ENCODE measurements around the gene PIP5KL1. TPM values are rescaled to one million over a fixed set of nuclear protein-coding genes. Genes with fewer than 3 reads are reported as not detected.

The PIP5KL1 gene
- total RNA-seq, 1 donor from 2014 or later: 1.2 TPM

DNA sequence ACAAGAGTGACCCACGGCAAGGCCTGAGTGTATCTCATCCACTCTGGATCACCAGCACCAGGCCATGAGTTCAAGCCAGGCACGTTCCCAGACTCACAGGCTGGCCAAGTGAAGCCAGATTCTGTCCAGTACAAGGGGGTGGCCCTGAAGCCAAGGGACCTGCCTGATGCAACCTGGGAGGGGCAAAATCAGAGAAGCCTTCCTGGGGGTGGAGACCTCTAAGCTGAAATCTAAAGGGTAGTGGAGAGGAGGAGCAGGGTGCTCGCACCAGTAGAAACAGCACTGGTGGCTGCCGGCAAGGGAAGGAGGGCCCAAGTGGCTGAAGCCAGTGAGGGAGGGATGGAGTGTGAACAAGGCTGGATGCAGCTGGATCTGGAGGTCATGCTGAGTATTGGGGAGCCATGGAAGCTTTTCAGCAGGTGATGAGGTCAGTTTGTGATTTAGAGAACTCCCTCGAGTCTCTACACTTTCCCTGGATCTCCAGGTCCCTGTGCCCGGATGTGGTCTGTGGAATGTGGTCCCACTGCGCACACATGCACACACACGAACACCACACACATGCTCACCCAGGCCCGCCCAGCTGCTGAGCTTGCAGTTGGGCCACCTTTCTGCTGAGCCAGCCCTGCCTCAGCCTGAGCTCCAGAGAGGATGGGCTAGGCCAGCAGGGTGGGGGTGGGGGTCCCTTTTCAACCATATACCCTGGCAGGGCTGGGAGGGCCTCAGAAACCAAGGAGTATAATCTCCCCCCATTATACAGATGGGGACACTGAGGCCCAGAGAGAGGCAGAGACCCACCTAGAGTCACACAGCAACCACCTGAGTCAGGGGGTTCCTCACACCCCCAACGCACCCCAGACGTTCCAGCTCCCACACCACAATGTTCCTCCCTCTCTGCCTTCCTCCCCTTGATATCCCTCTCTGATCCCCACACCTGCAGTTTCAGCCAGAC is 1.6 kb downstream of the PIP5KL1 start:
- no peak for DNase-seq (ENCODE audit: low spot score)
- peaks cover 26% of the 10 kb centered on the region for H3K4me1 Mint-ChIP-seq (ENCODE audit: low read depth)
- H3K27me3 Mint-ChIP-seq (ENCODE audit: insufficient read depth): peaks cover 9% of the 10 kb centered on the region
- H3K27ac Mint-ChIP-seq: no peak overlapping the region
- intact Hi-C loops (cut with micrococcal nuclease): no loop called here
- peaks cover 6% of the 10 kb centered on the region for H3K36me3 Mint-ChIP-seq (ENCODE audit: low read depth)
- H3K9me3 Mint-ChIP-seq: no peaks in the 10 kb centered on the region
- peak overlapping the region; percentile 2 for H3K4me3 Mint-ChIP-seq

DNA sequence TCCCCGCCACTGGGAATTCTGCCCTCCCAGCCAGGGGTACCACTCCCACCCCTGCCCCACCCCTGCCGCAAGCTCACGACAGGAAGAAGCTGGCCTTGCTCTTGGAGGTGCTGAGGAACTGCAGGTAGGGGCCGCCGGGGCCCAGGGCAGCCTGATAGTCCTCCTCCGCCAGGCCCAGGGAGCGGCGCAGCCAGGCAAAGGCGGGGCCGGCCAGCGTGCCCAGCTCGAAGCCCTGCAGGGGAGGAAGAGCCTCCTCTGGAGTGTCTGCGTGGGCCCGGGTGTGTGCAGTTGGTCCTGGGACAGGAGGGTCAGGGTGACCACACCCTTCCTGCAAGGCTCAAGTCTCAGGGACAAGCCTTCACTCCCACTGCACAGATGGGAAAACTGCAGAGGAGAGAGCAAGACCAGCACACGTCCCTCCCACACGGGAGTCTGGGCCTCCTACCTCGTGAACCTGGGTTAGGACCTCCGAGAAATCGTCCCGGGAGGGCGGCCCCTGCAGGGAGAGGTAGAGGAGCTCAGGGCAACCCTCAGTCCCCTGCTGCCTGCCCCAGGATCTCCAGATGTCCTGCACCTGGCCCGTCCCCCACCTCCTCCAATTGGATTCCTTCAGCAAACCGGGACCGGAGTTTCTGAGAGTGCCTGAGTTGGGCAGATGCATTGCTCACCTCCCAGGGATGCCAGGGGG is 2.4 kb downstream of the PIP5KL1 start:
- intact Hi-C loops (cut with micrococcal nuclease): no loop called here
- no peak for DNase-seq (ENCODE audit: low spot score)
- no peak overlapping the region for H3K27ac Mint-ChIP-seq
- peak overlapping the region; percentile 2 for H3K4me3 Mint-ChIP-seq
- H3K4me1 Mint-ChIP-seq (ENCODE audit: low read depth): peaks cover 25% of the 10 kb centered on the region
- H3K27me3 Mint-ChIP-seq (ENCODE audit: insufficient read depth): peaks cover 14% of the 10 kb centered on the region
- H3K9me3 Mint-ChIP-seq: no peaks in the 10 kb centered on the region
- H3K36me3 Mint-ChIP-seq (ENCODE audit: low read depth): peaks cover 5% of the 10 kb centered on the region

DNA sequence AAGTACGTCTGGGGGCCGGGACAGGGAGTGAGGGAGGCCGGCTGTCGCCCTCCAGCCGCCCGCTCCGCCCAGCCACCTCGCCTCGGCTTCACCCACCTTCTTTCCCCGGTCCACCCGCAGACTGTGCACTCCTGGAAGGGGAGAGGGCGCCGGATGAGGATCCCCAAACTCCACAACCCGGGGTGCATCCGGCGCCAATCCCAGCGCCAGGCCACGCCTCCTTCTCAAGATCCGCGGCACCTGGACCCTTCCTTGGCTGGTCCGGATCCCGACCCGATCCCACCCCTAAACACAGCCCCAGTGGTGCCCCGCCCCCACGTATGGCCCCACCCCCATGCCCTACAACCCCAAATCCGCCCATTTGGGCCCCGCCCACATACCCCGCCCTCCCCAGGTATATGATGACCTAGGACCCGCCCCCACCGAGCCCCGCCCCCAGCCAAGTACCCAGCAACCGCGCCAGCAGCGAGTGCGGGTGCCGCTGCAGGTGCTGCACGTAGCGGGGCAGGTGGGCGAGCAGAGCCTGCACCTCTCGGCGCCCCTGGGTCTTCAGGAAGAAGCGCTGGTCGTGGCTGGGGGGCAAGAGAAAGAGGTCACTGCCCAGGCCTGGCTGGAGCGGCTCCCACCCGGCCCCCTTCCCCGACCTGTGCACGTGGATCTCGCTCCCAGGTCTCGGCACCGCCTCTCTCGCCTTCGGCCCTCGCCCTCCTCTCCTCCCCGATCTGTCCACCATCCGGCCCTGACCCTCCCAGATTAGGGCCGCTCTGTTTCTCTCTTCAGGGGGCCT is 3.2 kb downstream of the PIP5KL1 start:
- DNase-seq (ENCODE audit: low spot score): no peak
- H3K36me3 Mint-ChIP-seq (ENCODE audit: low read depth): peaks cover 2% of the 10 kb centered on the region
- H3K9me3 Mint-ChIP-seq: no peaks in the 10 kb centered on the region
- intact Hi-C loops (cut with micrococcal nuclease): no loop called here
- no peak overlapping the region for H3K27ac Mint-ChIP-seq
- peaks cover 16% of the 10 kb centered on the region for H3K27me3 Mint-ChIP-seq (ENCODE audit: insufficient read depth)
- H3K4me1 Mint-ChIP-seq (ENCODE audit: low read depth): peaks cover 20% of the 10 kb centered on the region
- H3K4me3 Mint-ChIP-seq: peak overlapping the region; percentile 39

DNA sequence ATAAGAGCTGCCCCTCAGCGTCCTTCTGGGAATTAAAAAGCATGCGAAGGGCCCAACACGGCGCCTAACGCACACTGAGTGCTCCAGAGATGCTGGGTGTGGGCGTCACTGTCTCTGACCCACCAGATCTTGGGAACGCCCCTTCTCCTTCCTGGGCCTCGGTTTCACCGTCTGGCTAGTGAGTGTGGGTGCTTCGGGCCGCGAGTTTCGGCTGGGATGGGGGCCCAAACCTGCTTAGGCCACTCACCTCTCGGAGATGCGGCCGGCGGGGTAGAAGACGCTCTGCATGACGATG is 3.7 kb downstream of the PIP5KL1 start:
- no peak overlapping the region for H3K27ac Mint-ChIP-seq
- H3K36me3 Mint-ChIP-seq (ENCODE audit: low read depth): peaks cover 2% of the 10 kb centered on the region
- H3K27me3 Mint-ChIP-seq (ENCODE audit: insufficient read depth): peaks cover 16% of the 10 kb centered on the region
- DNase-seq (ENCODE audit: low spot score): no peak
- peaks cover 24% of the 10 kb centered on the region for H3K4me1 Mint-ChIP-seq (ENCODE audit: low read depth)
- intact Hi-C loops (cut with micrococcal nuclease): no loop called here
- no peaks in the 10 kb centered on the region for H3K9me3 Mint-ChIP-seq
- H3K4me3 Mint-ChIP-seq: peak overlapping the region; percentile 22

DNA sequence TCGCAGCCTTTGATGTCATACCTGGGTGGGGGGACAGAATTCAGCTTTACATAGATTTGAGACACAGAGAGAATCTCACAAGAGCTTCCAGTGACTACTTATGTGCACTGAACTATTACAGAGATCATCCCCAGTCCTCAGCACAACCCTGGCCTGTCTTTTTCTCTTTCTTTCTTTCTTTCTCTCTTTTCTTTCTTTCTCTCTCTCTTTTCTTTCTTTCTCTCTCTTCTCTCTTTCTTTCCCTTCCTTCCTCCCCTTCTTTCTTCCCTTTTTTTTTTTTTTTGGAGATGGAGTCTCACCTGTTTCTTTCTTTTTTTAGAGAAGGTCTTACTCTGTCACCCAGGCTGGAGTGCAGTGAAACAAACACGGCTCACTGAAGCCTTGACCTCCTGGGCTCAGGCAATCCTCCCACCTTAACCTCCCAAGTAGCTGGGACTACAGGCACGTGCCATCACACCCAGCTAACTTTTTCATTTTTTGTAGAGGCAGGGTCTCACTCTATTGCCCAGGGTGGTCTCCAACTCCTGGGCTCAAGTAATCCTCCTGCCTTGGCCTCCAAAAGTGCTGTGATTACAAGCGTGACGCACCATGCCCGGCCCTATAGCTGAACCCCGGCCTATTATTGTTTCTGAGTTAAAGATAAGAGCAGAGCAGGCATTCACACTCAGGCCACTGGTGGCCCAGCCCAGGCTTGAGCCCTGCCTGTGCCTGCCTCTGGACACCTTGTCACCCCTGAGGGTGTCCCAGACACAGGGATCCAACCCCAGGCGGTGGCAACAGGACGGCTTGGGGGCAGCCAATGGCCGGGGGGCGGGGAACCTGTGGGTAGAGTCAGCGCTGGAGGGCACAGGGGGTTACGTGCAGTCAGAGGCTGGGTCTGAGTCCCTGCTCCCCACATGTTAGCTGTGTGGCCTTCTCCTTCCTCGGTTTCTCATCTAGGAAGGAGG is 4.3 kb downstream of the PIP5KL1 start:
- intact Hi-C loops (cut with micrococcal nuclease): no loop called here
- Mint-ChIP-seq H3K27ac (no peak overlapping the region), H3K36me3 (ENCODE audit: low read depth) (peaks cover 2% of the 10 kb centered on the region), H3K9me3 (no peaks in the 10 kb centered on the region), H3K27me3 (ENCODE audit: insufficient read depth) (peaks cover 19% of the 10 kb centered on the region), H3K4me3 (peak overlapping the region; percentile 5), H3K4me1 (ENCODE audit: low read depth) (peaks cover 24% of the 10 kb centered on the region)
- DNase-seq (ENCODE audit: low spot score): no peak

DNA sequence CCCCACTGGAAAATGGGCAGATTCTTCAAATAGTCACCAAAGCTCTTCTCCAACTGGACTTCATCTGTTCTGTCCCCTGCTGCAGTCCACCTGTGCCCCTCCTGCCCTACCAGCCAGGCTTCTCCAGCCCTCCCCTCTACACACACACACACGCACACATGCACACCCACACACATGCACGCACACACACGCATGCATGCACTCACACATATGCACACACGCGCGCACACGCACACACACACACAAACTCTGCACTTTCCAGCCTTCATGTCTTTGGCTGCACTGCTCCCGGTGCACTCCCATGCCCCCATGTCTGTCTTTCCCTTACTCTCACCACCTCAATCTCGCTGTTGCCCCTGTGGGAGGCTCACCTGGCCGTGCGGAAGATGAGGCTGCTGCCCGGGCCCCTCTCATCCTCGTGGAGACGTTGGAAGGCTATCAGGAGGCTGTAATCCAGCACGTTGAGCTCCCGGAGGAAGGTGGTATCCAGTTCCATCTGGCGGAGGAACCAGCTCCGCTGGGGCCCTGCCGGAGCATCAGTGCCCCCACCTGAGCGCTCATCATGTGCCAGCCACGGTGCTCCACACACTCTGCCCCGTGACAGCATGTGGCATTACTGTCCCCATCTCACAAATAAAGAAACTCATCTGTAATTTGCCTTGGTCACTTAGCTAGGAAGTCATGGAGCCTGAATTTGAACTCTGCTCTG is 5.7 kb downstream of the PIP5KL1 start:
- peaks cover 2% of the 10 kb centered on the region for H3K36me3 Mint-ChIP-seq (ENCODE audit: low read depth)
- DNase-seq (ENCODE audit: low spot score): no peak
- H3K4me3 Mint-ChIP-seq: no peak overlapping the region
- peaks cover 19% of the 10 kb centered on the region for H3K27me3 Mint-ChIP-seq (ENCODE audit: insufficient read depth)
- no peak overlapping the region for H3K27ac Mint-ChIP-seq
- no peaks in the 10 kb centered on the region for H3K9me3 Mint-ChIP-seq
- peaks cover 17% of the 10 kb centered on the region for H3K4me1 Mint-ChIP-seq (ENCODE audit: low read depth)
- intact Hi-C loops (cut with micrococcal nuclease): no loop called here

DNA sequence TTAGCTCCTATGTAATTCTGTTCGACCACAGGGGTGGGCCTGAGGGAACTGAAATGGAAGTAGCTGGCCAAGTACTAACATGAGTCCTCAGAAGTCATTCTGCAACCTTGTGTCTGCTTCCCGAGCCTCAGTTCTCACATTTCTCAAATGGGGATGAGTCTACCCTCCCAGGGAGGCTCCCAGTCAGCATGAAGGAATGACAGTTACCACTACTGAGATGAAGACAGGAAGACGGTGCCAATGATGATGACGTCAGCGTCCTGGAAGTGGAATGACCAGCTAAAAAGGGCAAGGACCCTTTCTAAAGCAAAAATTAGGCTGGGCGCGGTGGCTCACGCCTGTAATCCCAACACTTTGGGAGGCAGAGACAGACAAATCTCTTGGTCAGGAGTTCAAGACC is 6.8 kb downstream of the PIP5KL1 start:
- Mint-ChIP-seq H3K36me3 (ENCODE audit: low read depth) (peaks cover 2% of the 10 kb centered on the region), H3K9me3 (no peaks in the 10 kb centered on the region), H3K27me3 (ENCODE audit: insufficient read depth) (peaks cover 19% of the 10 kb centered on the region), H3K4me1 (ENCODE audit: low read depth) (peaks cover 26% of the 10 kb centered on the region), H3K4me3 (no peak overlapping the region), H3K27ac (no peak overlapping the region)
- intact Hi-C loops (cut with micrococcal nuclease): no loop called here
- DNase-seq (ENCODE audit: low spot score): no peak

DNA sequence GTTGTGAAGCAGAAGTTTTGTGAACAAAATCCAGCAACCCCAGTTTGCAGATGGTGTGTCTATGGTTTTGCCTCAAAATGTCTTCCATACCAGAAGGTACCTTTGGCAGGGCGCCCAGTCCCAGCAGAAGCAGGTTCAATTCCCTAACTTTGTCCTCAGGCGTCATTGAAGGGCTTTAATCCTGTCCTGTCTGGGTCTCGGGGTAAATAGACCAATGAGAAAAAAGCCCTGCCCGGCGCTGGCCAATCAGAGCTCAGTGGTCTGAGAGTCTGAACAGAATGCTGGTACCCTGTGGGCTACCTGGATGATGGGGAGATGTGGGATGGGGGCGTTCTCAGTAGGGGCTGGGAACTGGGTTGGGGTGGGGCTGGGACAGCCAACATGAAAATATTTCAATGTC is 7.5 kb downstream of the PIP5KL1 start:
- intact Hi-C loops (cut with micrococcal nuclease): no loop called here
- H3K27me3 Mint-ChIP-seq (ENCODE audit: insufficient read depth): peaks cover 16% of the 10 kb centered on the region
- H3K4me3 Mint-ChIP-seq: no peak overlapping the region

DNA sequence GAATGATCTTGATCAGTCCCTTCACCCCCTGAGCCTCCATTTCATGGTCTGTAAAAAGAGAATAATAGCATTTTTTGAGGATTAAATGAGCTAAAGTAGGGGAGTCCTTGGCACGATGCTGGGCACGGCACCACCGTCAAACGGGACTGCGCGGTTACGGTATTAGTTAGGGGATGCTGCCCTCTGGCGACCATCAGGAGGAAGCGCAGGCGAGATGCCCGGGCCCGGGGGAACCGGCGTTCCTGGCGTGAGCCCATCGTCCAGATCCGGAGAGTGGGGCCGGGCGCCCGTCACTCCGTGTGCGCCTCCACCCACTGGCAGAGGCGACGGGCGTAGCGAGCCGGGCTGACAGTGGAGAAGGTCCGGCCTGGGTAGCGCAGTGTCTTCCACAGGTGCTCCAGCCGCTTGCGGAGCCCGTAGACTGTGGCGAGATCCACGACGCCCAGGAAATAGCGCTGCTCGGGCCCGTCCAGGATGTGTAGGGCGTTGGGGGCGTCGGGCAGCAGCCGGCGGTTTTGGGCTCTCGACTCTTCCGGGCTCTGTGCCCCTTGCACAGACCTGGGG is 8.9 kb downstream of the PIP5KL1 start:
- Mint-ChIP-seq H3K4me1 (ENCODE audit: low read depth) (peaks cover 44% of the 10 kb centered on the region), H3K4me3 (peak overlapping the region; percentile 30), H3K36me3 (ENCODE audit: low read depth) (peaks cover 2% of the 10 kb centered on the region), H3K9me3 (no peaks in the 10 kb centered on the region), H3K27ac (peak overlapping the region; percentile 67), H3K27me3 (ENCODE audit: insufficient read depth) (peaks cover 16% of the 10 kb centered on the region)
- intact Hi-C loops (cut with micrococcal nuclease): loop anchor here (1.0 to 2.0 kb wide), 6 partner anchors 51 to 707 kb away; partner anchors contain the start of gene TOR2A
- peak; percentile 71 for DNase-seq (ENCODE audit: low spot score)

More for the DNA sequence above, 7.5 kb downstream of the PIP5KL1 start:
- no peak overlapping the region for H3K27ac Mint-ChIP-seq
- no peak for DNase-seq (ENCODE audit: low spot score)
- peaks cover 33% of the 10 kb centered on the region for H3K4me1 Mint-ChIP-seq (ENCODE audit: low read depth)
- H3K36me3 Mint-ChIP-seq (ENCODE audit: low read depth): peaks cover 2% of the 10 kb centered on the region
- no peaks in the 10 kb centered on the region for H3K9me3 Mint-ChIP-seq

DNA sequence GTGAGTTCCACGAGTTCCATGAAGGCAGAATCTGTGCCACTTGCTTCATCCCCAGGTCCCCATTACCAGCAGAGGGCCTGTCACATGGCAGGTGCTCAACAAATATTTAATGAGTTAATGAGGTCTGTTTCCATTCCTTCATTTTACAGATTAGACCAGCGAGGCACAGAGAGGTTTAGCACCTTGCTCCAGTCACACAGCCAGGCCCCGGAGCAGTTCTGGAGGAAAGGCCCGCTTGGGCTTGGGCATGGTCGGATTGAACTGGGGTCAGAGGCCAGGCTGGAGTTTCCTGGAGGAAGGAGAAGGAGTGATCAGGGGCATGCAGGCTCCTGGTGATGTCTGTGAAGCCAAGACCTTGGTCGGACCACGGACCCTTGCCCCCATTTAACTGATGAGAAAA is 9.8 kb downstream of the PIP5KL1 start:
- peak overlapping the region; percentile 47 for H3K27ac Mint-ChIP-seq
- peaks cover 2% of the 10 kb centered on the region for H3K36me3 Mint-ChIP-seq (ENCODE audit: low read depth)
- intact Hi-C loops (cut with micrococcal nuclease): loop anchor here (1.0 to 2.0 kb wide), 6 partner anchors 50 to 706 kb away; partner anchors contain the start of gene TOR2A
- no peaks in the 10 kb centered on the region for H3K9me3 Mint-ChIP-seq
- DNase-seq (ENCODE audit: low spot score): no peak
- H3K4me3 Mint-ChIP-seq: no peak overlapping the region
- peaks cover 10% of the 10 kb centered on the region for H3K27me3 Mint-ChIP-seq (ENCODE audit: insufficient read depth)
- H3K4me1 Mint-ChIP-seq (ENCODE audit: low read depth): peaks cover 44% of the 10 kb centered on the region

DNA sequence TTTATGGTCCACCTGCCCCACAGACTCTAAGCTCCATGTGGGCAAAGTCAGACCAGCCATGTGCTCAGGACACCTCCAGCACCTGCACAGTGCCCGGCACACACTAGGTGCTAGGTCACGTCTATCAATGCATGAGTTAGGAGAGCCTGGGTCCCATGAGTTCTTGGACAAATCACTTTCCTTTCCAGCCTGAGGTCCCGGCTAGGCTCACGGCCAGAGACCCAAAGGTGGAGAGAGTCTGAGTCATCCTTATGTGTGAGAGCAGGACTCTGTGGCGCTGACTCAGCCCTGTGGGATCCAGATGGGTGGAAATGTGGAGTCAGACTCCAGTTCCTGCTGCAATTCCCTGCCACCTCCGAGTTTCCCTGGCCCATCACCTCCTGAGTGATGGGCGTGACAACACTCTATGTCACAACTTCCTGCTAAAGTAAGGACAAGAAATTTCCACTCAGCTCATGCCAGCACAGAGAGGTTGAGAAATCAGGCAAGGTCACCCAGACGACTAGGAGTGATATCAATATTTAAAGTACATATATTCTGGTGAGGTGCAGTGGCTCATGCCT is 11.2 kb downstream of the PIP5KL1 start:
- Mint-ChIP-seq H3K4me3 (peak overlapping the region; percentile 35), H3K27me3 (ENCODE audit: insufficient read depth) (peaks cover 10% of the 10 kb centered on the region), H3K9me3 (no peaks in the 10 kb centered on the region), H3K27ac (peak overlapping the region; percentile 1), H3K36me3 (ENCODE audit: low read depth) (peaks cover 2% of the 10 kb centered on the region), H3K4me1 (ENCODE audit: low read depth) (peaks cover 51% of the 10 kb centered on the region)
- DNase-seq (ENCODE audit: low spot score): no peak
- intact Hi-C loops (cut with micrococcal nuclease): loop anchor here (5.0 kb wide), 2 partner anchors 37 to 467 kb away; partner anchors contain the start of genes LRSAM1 and RPL12

All from activated T-helper 1 cell treated with anti-CD3 and anti-CD28 coated beads, Interleukin-12 subunit alpha, Interleukin-12 subunit beta, Interleukin-2, Interleukin-4 antibody, amounts not matched to agents 30 ng/mL and 10 ng/mL and 1 ng/mL, durations not matched to agents 14 hours and 24 hours and 36 hours (primary cell).